Measurements from ENCODE around the gene GLS. TPM values are rescaled to one million over a fixed set of nuclear protein-coding genes. Genes with fewer than 3 reads are reported as not detected.

Gene GLS
- total RNA-seq, 4 donors from 2014 or later, result 85.4 to 219 (median 117) TPM

DNA sequence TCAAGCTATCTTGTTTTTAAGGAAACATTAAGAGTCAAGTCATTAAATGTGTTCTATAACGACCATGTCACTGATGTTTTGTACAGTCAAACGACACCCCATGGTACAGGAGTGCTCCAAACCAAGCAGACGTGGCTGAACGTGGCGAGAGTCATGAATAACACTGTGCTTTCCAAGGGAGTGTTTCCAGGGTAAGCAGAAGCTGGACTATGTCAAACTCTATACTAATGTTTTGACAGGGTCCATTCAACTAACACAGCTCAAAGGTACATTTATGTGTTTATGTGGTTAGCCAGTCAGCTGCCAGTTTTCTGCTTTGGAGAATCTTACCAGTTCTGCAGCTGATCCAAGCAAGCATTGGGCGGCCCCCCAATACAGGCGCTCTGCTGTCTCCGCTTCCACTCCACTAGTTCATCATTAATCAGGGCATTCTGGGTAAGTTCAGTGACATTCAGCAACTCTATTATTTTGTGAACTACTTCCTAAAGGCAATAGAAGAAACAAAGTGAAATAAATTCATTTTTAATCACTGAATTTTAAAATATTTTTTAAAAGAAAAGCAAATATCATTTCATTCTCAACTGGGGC lies 117.0 kb downstream of the GLS start:
- H3K36me3 ChIP-seq, result peaks cover 7 to 100% of the 10 kb centered on the region in 2 donors
- peak overlapping the region in 2 of 4 donors; percentile 7 to 18 for H3K27ac ChIP-seq
- H3K4me3 ChIP-seq, result no peak overlapping the region
- no peaks in the 10 kb centered on the region for H3K27me3 ChIP-seq
- H3K9me3 ChIP-seq, result no peaks in the 10 kb centered on the region
- H3K4me1 ChIP-seq, result peaks cover 0 to 16% (median 0%) of the 10 kb centered on the region in 3 donors
- ATAC-seq, result peak; percentile 40
- 40 to 46% methylated on average over 8 of the region's 8 CpGs for WGBS, 2 donors (ENCODE audit: low coverage in 1 of 2)
- TF ChIP-seq POLR2A (IDR thresholded peaks at IDR 0.05) (no peak), POLR2AphosphoS5 (IDR thresholded peaks at IDR 0.05) (no peak), EP300 (IDR thresholded peaks at IDR 0.05) (no peak)
- TF ChIP-seq, protein P1, sequence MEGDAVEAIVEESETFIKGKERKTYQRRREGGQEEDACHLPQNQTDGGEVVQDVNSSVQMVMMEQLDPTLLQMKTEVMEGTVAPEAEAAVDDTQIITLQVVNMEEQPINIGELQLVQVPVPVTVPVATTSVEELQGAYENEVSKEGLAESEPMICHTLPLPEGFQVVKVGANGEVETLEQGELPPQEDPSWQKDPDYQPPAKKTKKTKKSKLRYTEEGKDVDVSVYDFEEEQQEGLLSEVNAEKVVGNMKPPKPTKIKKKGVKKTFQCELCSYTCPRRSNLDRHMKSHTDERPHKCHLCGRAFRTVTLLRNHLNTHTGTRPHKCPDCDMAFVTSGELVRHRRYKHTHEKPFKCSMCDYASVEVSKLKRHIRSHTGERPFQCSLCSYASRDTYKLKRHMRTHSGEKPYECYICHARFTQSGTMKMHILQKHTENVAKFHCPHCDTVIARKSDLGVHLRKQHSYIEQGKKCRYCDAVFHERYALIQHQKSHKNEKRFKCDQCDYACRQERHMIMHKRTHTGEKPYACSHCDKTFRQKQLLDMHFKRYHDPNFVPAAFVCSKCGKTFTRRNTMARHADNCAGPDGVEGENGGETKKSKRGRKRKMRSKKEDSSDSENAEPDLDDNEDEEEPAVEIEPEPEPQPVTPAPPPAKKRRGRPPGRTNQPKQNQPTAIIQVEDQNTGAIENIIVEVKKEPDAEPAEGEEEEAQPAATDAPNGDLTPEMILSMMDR (IDR thresholded peaks at IDR 0.05), result no peak

DNA sequence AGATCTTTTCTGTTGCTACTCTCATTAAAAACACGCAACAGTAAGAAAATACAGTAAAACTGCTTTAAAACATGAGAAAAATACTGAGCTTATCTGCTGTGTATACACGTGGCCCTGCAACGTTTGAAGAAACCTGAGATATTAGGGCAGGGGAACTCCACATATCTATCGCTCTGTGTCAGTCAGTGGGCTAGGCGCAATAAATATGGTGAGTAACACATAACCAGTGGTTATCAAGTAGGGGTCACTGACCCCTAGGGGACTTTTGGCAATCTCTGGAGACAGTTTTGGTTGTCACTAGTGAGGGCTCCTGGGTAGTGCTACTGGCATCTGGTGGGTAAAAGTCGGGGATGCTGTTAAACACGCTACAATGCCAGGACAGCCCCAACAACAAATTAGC lies 118.4 kb downstream of the GLS start:
- Histone ChIP-seq H3K27me3 (no peaks in the 10 kb centered on the region), H3K9me3 (no peaks in the 10 kb centered on the region), H3K4me3 (no peak overlapping the region), H3K36me3 (peaks cover 10 to 100% of the 10 kb centered on the region in 2 donors), H3K4me1 (peaks cover 0 to 16% (median 0%) of the 10 kb centered on the region in 3 donors), H3K27ac (no peak overlapping the region)
- 75 to 100% methylated on average over 1 to 5 of the region's 7 CpGs for WGBS, 2 donors (ENCODE audit: low coverage in 1 of 2)
- TF ChIP-seq, protein P1 (IDR thresholded peaks at IDR 0.05), result no peak
- TF ChIP-seq POLR2AphosphoS5 (IDR thresholded peaks at IDR 0.05) (no peak), EP300 (IDR thresholded peaks at IDR 0.05) (no peak)
- no peak for ATAC-seq

DNA sequence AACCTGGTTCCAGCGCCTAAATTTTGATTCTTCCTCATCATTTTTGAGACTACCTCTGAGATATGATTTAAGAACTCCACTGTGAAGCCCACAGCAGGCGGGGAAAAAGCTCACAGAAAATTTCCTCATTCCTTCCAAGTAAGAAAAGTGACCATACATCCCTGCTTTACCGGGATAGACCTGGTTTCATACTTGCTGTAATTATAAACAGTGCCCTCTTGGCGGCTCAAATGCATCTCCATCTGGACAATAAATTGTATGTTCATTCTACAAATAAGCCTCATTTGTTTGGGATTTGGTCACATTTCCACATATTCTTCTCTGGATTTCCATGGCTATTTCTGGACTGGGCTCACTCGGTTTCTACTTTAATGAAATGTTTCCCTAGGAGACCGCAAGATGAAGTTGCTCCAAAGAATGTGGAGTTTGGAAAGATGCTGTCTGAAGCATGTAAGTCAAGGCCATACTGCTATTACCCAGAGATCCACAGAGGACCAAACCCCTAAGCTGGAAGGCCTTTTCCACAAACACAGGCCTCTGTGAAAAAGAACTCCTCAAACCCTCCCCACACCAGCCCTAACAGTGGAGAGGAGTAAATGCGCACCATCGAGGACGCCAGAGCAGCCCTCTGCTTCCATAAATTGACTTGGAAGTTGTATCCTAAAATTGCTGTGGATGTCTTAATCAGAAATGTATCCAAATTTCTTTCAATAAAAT lies 119.5 kb downstream of the GLS start:
- Histone ChIP-seq H3K9me3 (no peaks in the 10 kb centered on the region), H3K36me3 (peaks cover 11 to 100% of the 10 kb centered on the region in 2 donors), H3K27me3 (no peaks in the 10 kb centered on the region), H3K27ac (no peak overlapping the region), H3K4me3 (no peak overlapping the region), H3K4me1 (peaks cover 0 to 16% (median 0%) of the 10 kb centered on the region in 3 donors)
- ATAC-seq, result no peak
- no peak for TF ChIP-seq POLR2A (IDR thresholded peaks at IDR 0.05)
- TF ChIP-seq EP300 (IDR thresholded peaks at IDR 0.05), result no peak
- TF ChIP-seq, protein P1 (IDR thresholded peaks at IDR 0.05), result no peak
- TF ChIP-seq POLR2AphosphoS5 (IDR thresholded peaks at IDR 0.05), result no peak
- WGBS, 2 donors (ENCODE audit: low coverage in 1 of 2), result 80 to 81% methylated on average over 9 of the region's 9 CpGs

DNA sequence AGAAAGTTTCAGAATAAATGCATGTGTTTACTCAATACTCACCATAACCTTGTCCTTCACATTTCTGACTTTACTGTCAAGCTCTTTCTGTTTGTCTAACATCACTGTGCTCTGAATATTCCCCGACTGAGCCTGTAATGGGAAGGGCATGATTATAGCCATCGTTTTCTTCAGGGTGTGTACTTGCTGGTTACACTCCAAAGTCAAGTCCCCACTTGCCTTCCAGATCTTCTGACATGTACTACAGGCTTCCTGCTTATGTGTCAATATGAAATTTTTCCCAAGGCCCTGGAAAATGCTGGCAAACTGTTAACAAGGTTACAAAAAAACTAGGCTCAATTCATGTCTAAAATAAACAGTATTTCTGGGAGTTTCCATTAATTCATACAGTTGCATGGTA lies 120.4 kb downstream of the GLS start:
- Histone ChIP-seq H3K4me3 (no peak overlapping the region), H3K27ac (no peak overlapping the region), H3K4me1 (peaks cover 0 to 16% (median 0%) of the 10 kb centered on the region in 3 donors), H3K27me3 (no peaks in the 10 kb centered on the region), H3K36me3 (peaks cover 16 to 100% of the 10 kb centered on the region in 2 donors), H3K9me3 (no peaks in the 10 kb centered on the region)
- WGBS, 2 donors (ENCODE audit: low coverage in 1 of 2), result 45 to 67% methylated on average over 2 of the region's 2 CpGs
- no peak for ATAC-seq
- TF ChIP-seq POLR2A (IDR thresholded peaks at IDR 0.05) (no peak), EP300 (IDR thresholded peaks at IDR 0.05) (no peak), POLR2AphosphoS5 (IDR thresholded peaks at IDR 0.05) (no peak)
- TF ChIP-seq, protein P1 (IDR thresholded peaks at IDR 0.05), result no peak

DNA sequence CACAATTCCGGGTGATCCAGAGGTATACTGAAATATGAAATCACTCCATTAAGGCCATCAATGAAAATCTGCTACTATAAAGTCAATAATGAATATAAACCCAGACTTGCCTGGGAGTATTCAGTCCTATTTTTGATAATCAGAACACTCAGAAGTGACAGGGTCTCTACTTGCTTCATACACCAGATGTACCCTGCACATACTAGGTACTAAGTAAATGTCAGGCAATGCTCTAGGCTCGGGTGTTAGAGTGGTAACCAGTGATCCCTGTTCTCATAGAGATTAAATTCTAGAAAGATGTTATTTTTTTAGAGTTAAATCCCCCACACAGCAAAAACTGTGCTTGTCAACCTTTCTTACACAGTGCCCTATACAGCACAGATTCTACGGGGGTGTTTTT lies 121.0 kb downstream of the GLS start:
- H3K4me3 ChIP-seq, result no peak overlapping the region
- TF ChIP-seq POLR2AphosphoS5 (IDR thresholded peaks at IDR 0.05) (no peak), EP300 (IDR thresholded peaks at IDR 0.05) (no peak), POLR2A (IDR thresholded peaks at IDR 0.05) (no peak)
- TF ChIP-seq, protein P1 (IDR thresholded peaks at IDR 0.05), result no peak
- ATAC-seq, result no peak
- peaks cover 0 to 16% (median 0%) of the 10 kb centered on the region in 3 donors for H3K4me1 ChIP-seq
- H3K36me3 ChIP-seq, result peaks cover 17 to 100% of the 10 kb centered on the region in 2 donors
- H3K9me3 ChIP-seq, result no peaks in the 10 kb centered on the region
- 84 to 86% methylated on average over 3 of the region's 3 CpGs for WGBS, 2 donors (ENCODE audit: low coverage in 1 of 2)
- no peak overlapping the region for H3K27ac ChIP-seq
- H3K27me3 ChIP-seq, result no peaks in the 10 kb centered on the region
